Stimulated activated CD8-positive, alpha-beta memory T cell treated with anti-CD3 and anti-CD28 coated beads, Interleukin-2, amount 100 ng/mL, for 1 hour (primary cell): ENCODE results near the gene EHMT1.

Experiments
- DNase-seq, 2 donors: peaks; one replicate each; pipeline ENCODE4 v3.0.0-alpha.2; 2020; ENCODE audit warnings: low read depth in 2 of 2

The EHMT1 gene

DNA sequence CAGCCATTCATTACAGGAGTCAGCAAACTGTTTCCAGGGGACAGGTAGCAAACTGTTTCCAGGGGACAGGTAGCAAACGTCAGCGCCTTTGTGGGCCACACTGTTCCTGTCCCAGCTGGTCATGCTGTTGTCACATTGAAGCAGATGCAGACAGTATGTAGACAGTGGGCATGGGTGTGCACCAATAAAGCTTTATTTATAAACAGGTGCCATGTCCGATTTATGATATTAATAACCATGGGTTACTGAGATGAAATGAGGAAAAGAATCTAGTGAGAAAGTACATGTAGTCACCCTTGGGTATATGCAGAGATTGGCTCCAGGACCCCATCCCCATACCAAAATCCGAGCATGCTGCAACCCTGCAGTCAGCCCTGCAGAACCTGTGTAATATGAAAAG is 122.5 kb downstream of the EHMT1 start:
- no peak for DNase-seq

- DNase-seq = no peak
Observed at GRCh38 chr9:137742698-137743097, 123.9 kb downstream of the EHMT1 start.

DNA sequence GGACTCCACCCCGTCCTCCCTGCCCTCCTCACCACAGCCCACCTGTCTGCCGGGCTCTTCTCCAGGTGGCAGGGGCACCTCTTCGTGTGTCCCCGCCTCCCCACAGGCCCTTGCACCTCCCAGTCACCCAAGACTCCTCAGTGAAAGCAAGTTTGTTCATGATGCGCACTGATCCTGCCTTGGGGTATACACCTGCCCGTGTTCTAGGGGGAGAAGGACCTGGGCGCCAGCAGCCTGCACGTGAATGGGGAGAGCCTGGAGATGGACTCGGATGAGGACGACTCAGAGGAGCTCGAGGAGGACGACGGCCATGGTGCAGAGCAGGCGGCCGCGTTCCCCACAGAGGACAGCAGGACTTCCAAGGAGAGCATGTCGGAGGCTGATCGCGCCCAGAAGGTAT is 124.9 kb downstream of the EHMT1 start:
- no peak for DNase-seq

- DNase-seq = no peak
Observed at GRCh38 chr9:137744632-137745183, 125.9 kb downstream of the EHMT1 start.

GRCh38 chr9:137745541-137745991 is 126.8 kb downstream of the EHMT1 start:
- DNase-seq = no peak

DNA sequence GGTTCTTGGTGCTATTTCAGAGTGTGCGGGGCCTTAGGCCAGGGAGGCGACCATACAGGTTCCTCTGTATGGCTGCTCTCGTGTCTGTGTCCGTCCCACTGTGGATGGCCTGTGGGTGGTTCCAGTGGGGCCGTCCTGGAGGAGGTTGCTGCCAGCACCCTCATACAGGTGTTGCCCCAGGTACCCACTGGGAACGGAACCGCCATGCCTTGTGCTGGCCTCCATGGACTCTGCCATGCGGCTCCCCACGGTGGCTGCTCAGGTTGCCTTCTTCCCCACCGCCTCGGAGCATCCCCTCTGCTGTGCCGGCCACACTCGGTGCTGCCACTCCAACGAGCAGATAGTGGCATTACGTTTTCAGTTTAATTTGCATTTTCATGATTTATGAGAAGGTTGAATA is 129.5 kb downstream of the EHMT1 start:
- no peak for DNase-seq

GRCh38 chr9:137748741-137749140 is 129.9 kb downstream of the EHMT1 start:
- no peak for DNase-seq

GRCh38 chr9:137749511-137749910 is 130.7 kb downstream of the EHMT1 start:
- DNase-seq = no peak

GRCh38 chr9:137750007-137750406 is 131.2 kb downstream of the EHMT1 start:
- DNase-seq = no peak

DNA sequence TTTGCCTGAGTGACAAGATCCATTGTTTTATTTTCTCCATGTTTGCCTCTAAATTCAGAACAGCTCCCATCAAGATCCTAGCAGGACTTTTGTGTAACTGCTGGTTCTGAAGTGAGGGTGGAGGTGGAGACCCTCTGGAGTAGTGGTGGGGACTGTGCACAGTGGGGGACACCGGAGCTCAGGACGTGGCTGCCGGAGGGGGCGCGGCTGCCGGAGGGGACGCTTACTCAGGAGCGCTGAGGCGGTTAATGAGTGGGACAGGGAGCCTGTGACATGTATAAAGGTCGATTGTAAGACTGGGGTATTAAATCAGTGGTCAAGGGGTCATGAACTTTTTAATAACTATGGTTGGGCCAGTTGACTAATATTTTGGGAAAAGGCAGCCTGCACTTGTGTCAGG is 131.8 kb downstream of the EHMT1 start:
- no peak for DNase-seq

- DNase-seq = no peak
Observed at GRCh38 chr9:137751616-137752015, 132.8 kb downstream of the EHMT1 start.

- DNase-seq = no peak
Observed at GRCh38 chr9:137752426-137752825, 133.6 kb downstream of the EHMT1 start.

DNA sequence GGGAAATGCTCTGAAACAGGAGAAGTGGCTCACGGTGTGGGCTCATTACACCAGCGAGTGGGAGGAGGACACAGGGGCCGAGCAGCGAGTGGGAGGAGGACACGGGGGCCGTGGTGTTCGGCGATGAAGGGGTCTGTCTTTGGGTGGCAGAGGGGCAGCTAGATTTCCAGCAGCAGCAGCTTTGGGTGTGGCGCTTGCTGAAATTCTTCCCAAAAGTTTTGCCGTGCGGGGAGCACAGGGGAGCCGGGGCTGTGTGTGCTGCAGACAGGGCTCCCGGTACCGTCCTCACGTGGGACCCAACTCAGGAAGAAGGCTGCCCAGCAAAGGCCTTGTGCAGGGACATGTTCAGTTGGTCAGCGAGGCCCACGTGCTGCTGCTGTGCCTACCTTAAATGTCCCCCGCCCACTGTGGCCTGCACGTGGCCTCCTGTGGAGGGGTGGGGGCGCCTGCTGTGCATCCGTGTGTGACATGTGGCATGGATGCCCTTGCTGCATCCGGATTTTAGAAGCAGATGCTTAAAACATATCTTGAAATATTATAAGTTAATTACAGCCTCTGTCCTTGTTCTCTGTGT is 134.5 kb downstream of the EHMT1 start:
- DNase-seq = no peak

GRCh38 chr9:137755261-137755927 is 136.6 kb downstream of the EHMT1 start:
- DNase-seq = no peak

DNA sequence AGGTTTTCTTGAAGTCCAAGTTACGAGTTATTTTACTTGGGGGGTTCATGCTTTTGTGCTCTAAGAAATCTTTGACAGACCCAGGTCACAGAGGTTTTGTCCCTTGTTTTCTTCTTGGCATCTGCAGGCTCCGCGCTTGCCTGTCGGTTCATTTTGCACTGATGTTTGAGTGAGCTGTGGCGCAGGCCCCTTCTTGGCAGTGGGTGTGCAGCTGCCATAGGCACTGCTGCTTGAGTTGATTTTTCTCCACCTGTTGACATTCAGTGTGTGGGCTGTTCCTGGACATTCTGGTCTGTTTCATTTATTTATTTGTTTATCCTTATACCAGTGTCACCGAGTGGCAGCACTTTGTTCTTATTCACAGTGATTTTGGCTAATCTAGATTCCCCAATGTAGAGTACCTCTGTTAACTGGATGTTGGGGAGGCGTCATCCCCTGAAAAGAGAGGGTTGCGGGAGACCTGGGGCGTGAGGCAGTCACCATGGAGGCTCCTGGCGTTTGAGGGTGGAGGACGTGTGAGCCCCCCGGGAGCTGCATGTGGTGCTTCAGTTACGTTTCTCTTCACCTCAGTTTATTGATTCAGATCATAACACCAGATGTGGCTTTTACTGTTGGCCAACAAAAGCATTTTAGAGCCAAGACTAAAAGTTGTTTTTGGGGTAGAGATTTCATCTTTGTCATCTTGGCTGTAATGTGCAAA is 137.4 kb downstream of the EHMT1 start:
- no peak for DNase-seq

- DNase-seq = no peak
Observed at GRCh38 chr9:137757139-137757538, 138.3 kb downstream of the EHMT1 start.

DNA sequence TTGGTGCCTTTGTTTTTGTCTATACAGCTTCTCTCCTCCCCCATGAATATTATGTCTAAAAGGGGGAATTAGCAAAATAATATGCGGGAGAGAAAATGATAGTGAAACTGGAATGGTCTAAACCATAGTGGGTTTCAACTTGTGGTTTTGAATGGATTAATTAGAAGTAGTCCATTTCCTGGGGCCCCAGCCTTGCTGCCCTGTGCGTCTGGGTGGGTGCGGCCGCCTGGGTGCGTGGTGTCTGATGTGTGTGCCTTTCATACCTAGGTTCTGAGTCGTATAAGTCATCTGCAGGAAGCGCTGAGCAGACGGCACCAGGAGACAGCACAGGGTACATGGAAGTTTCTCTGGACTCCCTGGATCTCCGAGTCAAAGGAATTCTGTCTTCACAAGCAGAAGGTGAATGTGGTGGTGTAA is 138.8 kb downstream of the EHMT1 start:
- DNase-seq = no peak

DNA sequence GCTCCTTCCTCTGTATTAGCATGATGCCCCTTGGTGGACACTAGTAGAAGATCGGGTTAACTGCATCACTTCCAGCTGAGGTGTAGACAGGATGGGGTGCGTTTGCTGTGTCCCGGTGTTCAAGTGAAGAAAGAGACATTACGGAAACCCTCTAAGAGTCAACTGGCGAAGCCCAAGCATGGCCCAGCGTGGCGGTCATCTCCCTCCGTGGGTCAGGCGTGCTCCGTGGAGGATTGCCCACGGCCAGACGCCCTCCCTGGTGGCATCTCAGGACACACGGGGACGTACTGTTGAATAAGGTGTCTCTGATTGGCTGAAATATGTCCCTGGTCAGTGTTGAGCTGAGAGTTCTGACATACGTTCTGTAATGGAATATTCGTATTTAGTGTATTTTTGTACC is 139.3 kb downstream of the EHMT1 start:
- DNase-seq = no peak

GRCh38 chr9:137759117-137759516 is 140.3 kb downstream of the EHMT1 start:
- DNase-seq = no peak

DNA sequence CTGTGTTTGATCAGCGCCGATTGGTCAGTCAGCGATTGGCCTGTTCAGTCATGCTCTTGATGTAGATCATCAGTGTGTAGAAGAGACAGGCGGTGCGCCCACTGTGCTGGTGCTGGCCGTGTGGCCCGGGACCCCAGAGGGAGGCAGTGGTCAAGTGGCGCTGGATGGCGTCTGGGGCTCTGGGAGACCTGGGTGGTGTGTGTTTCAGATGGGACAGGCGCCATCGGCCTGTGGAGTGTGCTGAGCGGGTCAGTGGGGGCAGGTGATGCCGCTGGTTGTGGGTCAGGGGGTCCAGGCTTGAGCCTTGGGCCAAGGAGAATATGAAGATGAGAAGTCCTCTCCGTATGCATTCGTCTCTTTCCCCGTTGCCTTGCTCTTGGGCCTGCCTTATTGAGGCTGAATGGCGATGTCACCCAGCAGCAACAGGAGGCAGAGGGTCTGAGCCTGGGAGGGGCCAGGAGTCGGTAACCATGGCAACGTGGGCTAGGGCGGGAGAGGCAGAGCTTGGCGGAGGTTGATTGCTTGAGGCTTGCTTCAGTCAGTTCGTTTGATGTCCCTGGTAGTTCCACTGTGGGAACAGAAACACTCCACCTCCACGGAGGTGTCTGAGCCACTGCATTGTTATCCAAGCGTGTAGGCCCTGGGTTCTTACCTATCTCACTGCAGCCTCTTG is 141.0 kb downstream of the EHMT1 start:
- DNase-seq = no peak

- no peak for DNase-seq
Observed at GRCh38 chr9:137760426-137760825, 141.6 kb downstream of the EHMT1 start.

GRCh38 chr9:137761032-137761431 is 142.2 kb downstream of the EHMT1 start:
- no peak for DNase-seq
